IgD-negative memory B cell (primary cell): ENCODE data around the gene ERC2. TPM values are rescaled to one million over a fixed set of nuclear protein-coding genes. Genes with fewer than 3 reads are reported as not detected.

Source experiments
- H3K27ac Mint-ChIP-seq, 3 donors: one replicate each; pipeline ENCODE4 v1.8.0; 2020 to 2022; ENCODE audit warnings: mild to moderate bottlenecking in 3 of 3, mixed read lengths in 3 of 3, moderate library complexity in 1 of 3
- H3K27me3 Mint-ChIP-seq: one replicate; pipeline ENCODE4 v1.8.0; 2021; ENCODE audit warnings: mixed read lengths
- H3K36me3 Mint-ChIP-seq: one replicate; pipeline ENCODE4 v1.8.0; 2020; ENCODE audit warnings: mild to moderate bottlenecking, mixed read lengths
- H3K4me1 Mint-ChIP-seq, 3 donors: one replicate each; pipeline ENCODE4 v1.8.0; 2020 to 2022; ENCODE audit warnings: mixed read lengths in 3 of 3, mild to moderate bottlenecking in 1 of 3
- H3K4me3 Mint-ChIP-seq, 4 donors: one replicate each; pipeline ENCODE4 v1.8.0; 2020 to 2022; ENCODE audit warnings: mild to moderate bottlenecking in 4 of 4, mixed read lengths in 4 of 4, moderate library complexity in 3 of 4
- H3K9me3 Mint-ChIP-seq, 3 donors: one replicate each; pipeline ENCODE4 v1.8.0; 2020 to 2021; ENCODE audit warnings: mixed read lengths in 3 of 3, mild to moderate bottlenecking in 1 of 3
- polyA plus RNA-seq: library from polyadenylated mRNA; unstranded; fragments of 300-500 nt; fragmentation: Illumina TruSeq; gene quantifications from one replicate; pipeline ENCODE4 v1.2.3, GENCODE V29; 2021

The ERC2 gene
- polyA plus RNA-seq, 1 donor from 2014 or later: not detected

GRCh38 chr3:56119575-56120349, 348.5 kb downstream of the ERC2 start:
- peaks cover 3% of the 10 kb centered on the region for H3K36me3 Mint-ChIP-seq
- no peaks in the 10 kb centered on the region for H3K4me1 Mint-ChIP-seq
- H3K27ac Mint-ChIP-seq: no peak overlapping the region
- H3K9me3 Mint-ChIP-seq: peaks cover 0 to 6% (median 3%) of the 10 kb centered on the region in 3 donors
- no peak overlapping the region for H3K4me3 Mint-ChIP-seq
- H3K27me3 Mint-ChIP-seq: peaks cover 1% of the 10 kb centered on the region

- peaks cover 0 to 6% (median 5%) of the 10 kb centered on the region in 3 donors for H3K9me3 Mint-ChIP-seq
- H3K4me1 Mint-ChIP-seq: no peaks in the 10 kb centered on the region
- H3K27ac Mint-ChIP-seq: no peak overlapping the region
- peaks cover 3% of the 10 kb centered on the region for H3K36me3 Mint-ChIP-seq
- H3K27me3 Mint-ChIP-seq: peaks cover 1% of the 10 kb centered on the region
- H3K4me3 Mint-ChIP-seq: no peak overlapping the region
These were observed 349.3 kb downstream of the ERC2 start for GRCh38 chr3:56118968-56119367.

- Mint-ChIP-seq H3K9me3 (peaks cover 0 to 6% (median 5%) of the 10 kb centered on the region in 3 donors), H3K36me3 (peaks cover 3% of the 10 kb centered on the region), H3K27me3 (peaks cover 3% of the 10 kb centered on the region), H3K4me3 (no peak overlapping the region), H3K27ac (no peak overlapping the region), H3K4me1 (no peaks in the 10 kb centered on the region)
These were observed 352.6 kb downstream of the ERC2 start for GRCh38 chr3:56115698-56116097.

- Mint-ChIP-seq H3K4me1 (no peaks in the 10 kb centered on the region), H3K4me3 (no peak overlapping the region)
These were observed 353.1 kb downstream of the ERC2 start for GRCh38 chr3:56115199-56115598.

GRCh38 chr3:56113908-56114307, 354.4 kb downstream of the ERC2 start:
- Mint-ChIP-seq H3K9me3 (peaks cover 5 to 8% (median 8%) of the 10 kb centered on the region in 3 donors), H3K27me3 (peaks cover 5% of the 10 kb centered on the region), H3K36me3 (no peaks in the 10 kb centered on the region), H3K27ac (no peak overlapping the region), H3K4me3 (no peak overlapping the region), H3K4me1 (no peaks in the 10 kb centered on the region)

More at GRCh38 chr3:56115199-56115598, 353.1 kb downstream of the ERC2 start:
- H3K9me3 Mint-ChIP-seq: peaks cover 0 to 5% (median 5%) of the 10 kb centered on the region in 3 donors
- peaks cover under 1% of the 10 kb centered on the region for H3K36me3 Mint-ChIP-seq
- H3K27ac Mint-ChIP-seq: no peak overlapping the region
- H3K27me3 Mint-ChIP-seq: peaks cover 3% of the 10 kb centered on the region

GRCh38 chr3:56113231-56113630, 355.0 kb downstream of the ERC2 start:
- Mint-ChIP-seq H3K4me1 (no peaks in the 10 kb centered on the region), H3K4me3 (no peak overlapping the region), H3K36me3 (no peaks in the 10 kb centered on the region)

GRCh38 chr3:56111606-56112304, 356.5 kb downstream of the ERC2 start:
- Mint-ChIP-seq H3K9me3 (peaks cover 5 to 8% (median 8%) of the 10 kb centered on the region in 3 donors), H3K36me3 (no peaks in the 10 kb centered on the region), H3K4me1 (no peaks in the 10 kb centered on the region), H3K4me3 (no peak overlapping the region), H3K27ac (no peak overlapping the region), H3K27me3 (peaks cover 5% of the 10 kb centered on the region)

More at GRCh38 chr3:56113231-56113630, 355.0 kb downstream of the ERC2 start:
- Mint-ChIP-seq H3K27me3 (peaks cover 5% of the 10 kb centered on the region), H3K9me3 (peaks cover 5 to 8% (median 8%) of the 10 kb centered on the region in 3 donors), H3K27ac (no peak overlapping the region)

- no peaks in the 10 kb centered on the region for H3K36me3 Mint-ChIP-seq
- H3K27me3 Mint-ChIP-seq: peaks cover 5% of the 10 kb centered on the region
These were observed 357.4 kb downstream of the ERC2 start for GRCh38 chr3:56110886-56111285.

GRCh38 chr3:56107157-56107556, 361.1 kb downstream of the ERC2 start:
- Mint-ChIP-seq H3K27ac (no peak overlapping the region), H3K36me3 (no peaks in the 10 kb centered on the region), H3K27me3 (peaks cover 5% of the 10 kb centered on the region), H3K9me3 (peaks cover 0 to 8% (median 3%) of the 10 kb centered on the region in 3 donors), H3K4me3 (no peak overlapping the region), H3K4me1 (no peaks in the 10 kb centered on the region)

More at GRCh38 chr3:56110886-56111285, 357.4 kb downstream of the ERC2 start:
- Mint-ChIP-seq H3K4me1 (no peaks in the 10 kb centered on the region), H3K4me3 (no peak overlapping the region), H3K9me3 (peaks cover 2 to 8% (median 8%) of the 10 kb centered on the region in 3 donors), H3K27ac (no peak overlapping the region)

GRCh38 chr3:56102032-56102431, 366.2 kb downstream of the ERC2 start:
- no peaks in the 10 kb centered on the region for H3K36me3 Mint-ChIP-seq
- peaks cover 0 to 2% (median 0%) of the 10 kb centered on the region in 3 donors for H3K9me3 Mint-ChIP-seq
- no peak overlapping the region for H3K4me3 Mint-ChIP-seq
- H3K27me3 Mint-ChIP-seq: peaks cover 1% of the 10 kb centered on the region
- no peak overlapping the region for H3K27ac Mint-ChIP-seq
- no peaks in the 10 kb centered on the region for H3K4me1 Mint-ChIP-seq

GRCh38 chr3:56101576-56101975, 366.7 kb downstream of the ERC2 start:
- no peaks in the 10 kb centered on the region for H3K36me3 Mint-ChIP-seq
- H3K27ac Mint-ChIP-seq: no peak overlapping the region
- peaks cover 0 to 2% (median 0%) of the 10 kb centered on the region in 3 donors for H3K9me3 Mint-ChIP-seq
- peaks cover 1% of the 10 kb centered on the region for H3K27me3 Mint-ChIP-seq
- H3K4me1 Mint-ChIP-seq: no peaks in the 10 kb centered on the region
- H3K4me3 Mint-ChIP-seq: no peak overlapping the region

- Mint-ChIP-seq H3K9me3 (peaks cover 0 to 1% (median 0%) of the 10 kb centered on the region in 3 donors), H3K27ac (peak overlapping the region in 1 of 3 donors; percentile 50), H3K27me3 (peaks cover 3% of the 10 kb centered on the region), H3K4me3 (no peak overlapping the region), H3K36me3 (no peaks in the 10 kb centered on the region), H3K4me1 (no peaks in the 10 kb centered on the region)
These were observed 371.3 kb downstream of the ERC2 start for GRCh38 chr3:56096999-56097398.

GRCh38 chr3:56094170-56094569, 374.1 kb downstream of the ERC2 start:
- H3K9me3 Mint-ChIP-seq: peaks cover 0 to 3% (median 2%) of the 10 kb centered on the region in 3 donors
- H3K4me3 Mint-ChIP-seq: no peak overlapping the region
- H3K27me3 Mint-ChIP-seq: peaks cover 3% of the 10 kb centered on the region
- H3K27ac Mint-ChIP-seq: no peak overlapping the region
- no peaks in the 10 kb centered on the region for H3K4me1 Mint-ChIP-seq
- H3K36me3 Mint-ChIP-seq: no peaks in the 10 kb centered on the region

- no peaks in the 10 kb centered on the region for H3K36me3 Mint-ChIP-seq
- no peak overlapping the region for H3K4me3 Mint-ChIP-seq
- no peaks in the 10 kb centered on the region for H3K4me1 Mint-ChIP-seq
- peaks cover 1 to 10% (median 2%) of the 10 kb centered on the region in 3 donors for H3K9me3 Mint-ChIP-seq
- H3K27me3 Mint-ChIP-seq: peaks cover 2% of the 10 kb centered on the region
- H3K27ac Mint-ChIP-seq: no peak overlapping the region
These were observed 378.5 kb downstream of the ERC2 start for GRCh38 chr3:56089739-56090138.

GRCh38 chr3:56087451-56088053, 380.7 kb downstream of the ERC2 start:
- Mint-ChIP-seq H3K27me3 (no peaks in the 10 kb centered on the region), H3K4me1 (no peaks in the 10 kb centered on the region), H3K36me3 (no peaks in the 10 kb centered on the region), H3K27ac (no peak overlapping the region), H3K9me3 (peaks cover 1 to 10% (median 2%) of the 10 kb centered on the region in 3 donors), H3K4me3 (no peak overlapping the region)
